ENCODE results near the gene P2RY14. TPM values are rescaled to one million over a fixed set of nuclear protein-coding genes. Genes with fewer than 3 reads are reported as not detected.
"Not testable (repeated sequence)": the region's sequence is repeated elsewhere in the genome, so short reads cannot be mapped to it uniquely, and the experiment has no call there.

P2RY14 gene
- total RNA-seq, 1 donor = not detected

DNA sequence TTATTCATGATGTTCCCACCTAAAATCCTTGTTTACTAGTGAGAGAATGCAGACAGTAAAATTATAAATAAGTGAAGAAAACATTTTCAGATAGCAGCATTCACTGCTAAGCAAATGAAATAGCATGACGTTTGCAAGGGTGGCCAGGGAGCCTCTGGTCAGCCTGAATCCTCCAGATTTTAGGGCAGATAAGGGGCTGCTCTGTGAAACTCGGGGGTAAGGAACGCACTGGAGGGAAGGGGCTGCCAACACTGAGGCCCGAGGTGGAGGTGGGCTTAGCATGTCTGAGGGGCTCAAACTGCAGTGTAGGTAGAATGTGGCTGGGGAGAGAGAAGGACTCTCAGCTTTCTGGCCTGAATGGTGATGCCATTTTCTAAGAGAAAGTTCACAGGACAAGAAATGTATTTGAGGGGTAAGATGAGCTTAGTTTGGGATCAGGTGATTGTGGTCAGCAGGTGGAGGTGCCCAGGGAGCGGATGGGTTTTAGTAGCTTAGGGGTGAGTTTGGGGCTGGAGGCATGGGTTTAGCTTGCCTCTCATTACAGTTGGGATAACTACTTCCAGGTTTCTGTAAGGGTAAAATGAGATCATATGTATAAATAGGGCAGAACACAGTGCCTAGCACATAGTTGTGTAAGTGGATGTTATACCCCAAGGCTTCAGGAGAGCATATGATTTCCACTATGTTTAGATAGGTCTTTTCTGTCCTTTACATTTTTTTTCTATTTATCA, 95.8 kb downstream of the P2RY14 start:
- no peak for DNase-seq (ENCODE audit: low read depth)
- no peak overlapping the region for H3K4me3 ChIP-seq (ENCODE audit: low read depth, low read length)
- TF ChIP-seq, protein P1, sequence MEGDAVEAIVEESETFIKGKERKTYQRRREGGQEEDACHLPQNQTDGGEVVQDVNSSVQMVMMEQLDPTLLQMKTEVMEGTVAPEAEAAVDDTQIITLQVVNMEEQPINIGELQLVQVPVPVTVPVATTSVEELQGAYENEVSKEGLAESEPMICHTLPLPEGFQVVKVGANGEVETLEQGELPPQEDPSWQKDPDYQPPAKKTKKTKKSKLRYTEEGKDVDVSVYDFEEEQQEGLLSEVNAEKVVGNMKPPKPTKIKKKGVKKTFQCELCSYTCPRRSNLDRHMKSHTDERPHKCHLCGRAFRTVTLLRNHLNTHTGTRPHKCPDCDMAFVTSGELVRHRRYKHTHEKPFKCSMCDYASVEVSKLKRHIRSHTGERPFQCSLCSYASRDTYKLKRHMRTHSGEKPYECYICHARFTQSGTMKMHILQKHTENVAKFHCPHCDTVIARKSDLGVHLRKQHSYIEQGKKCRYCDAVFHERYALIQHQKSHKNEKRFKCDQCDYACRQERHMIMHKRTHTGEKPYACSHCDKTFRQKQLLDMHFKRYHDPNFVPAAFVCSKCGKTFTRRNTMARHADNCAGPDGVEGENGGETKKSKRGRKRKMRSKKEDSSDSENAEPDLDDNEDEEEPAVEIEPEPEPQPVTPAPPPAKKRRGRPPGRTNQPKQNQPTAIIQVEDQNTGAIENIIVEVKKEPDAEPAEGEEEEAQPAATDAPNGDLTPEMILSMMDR (IDR thresholded peaks at IDR 0.05; ENCODE audit: insufficient read depth, low read length) = no peak

- H3K4me3 ChIP-seq (ENCODE audit: low read depth, low read length) = no peak overlapping the region
- DNase-seq (ENCODE audit: low read depth) = no peak
- TF ChIP-seq, protein P1 (IDR thresholded peaks at IDR 0.05; ENCODE audit: insufficient read depth, low read length) = no peak
Measured at GRCh38 chr3:151178208-151178845, 100.0 kb downstream of the P2RY14 start.

GRCh38 chr3:151175952-151176351, 102.4 kb downstream of the P2RY14 start:
- H3K4me3 ChIP-seq (ENCODE audit: low read depth, low read length) = no peak overlapping the region
- DNase-seq (ENCODE audit: low read depth) = no peak
- TF ChIP-seq, protein P1 (IDR thresholded peaks at IDR 0.05; ENCODE audit: insufficient read depth, low read length) = no peak

GRCh38 chr3:151174351-151174750, 104.0 kb downstream of the P2RY14 start:
- DNase-seq (ENCODE audit: low read depth) = no peak
- H3K4me3 ChIP-seq (ENCODE audit: low read depth, low read length) = no peak overlapping the region
- TF ChIP-seq, protein P1 (IDR thresholded peaks at IDR 0.05; ENCODE audit: insufficient read depth, low read length) = no peak

GRCh38 chr3:151171145-151171757, 107.1 kb downstream of the P2RY14 start:
- H3K4me3 ChIP-seq (ENCODE audit: low read depth, low read length) = no peak overlapping the region
- no peak for DNase-seq (ENCODE audit: low read depth)
- TF ChIP-seq, protein P1 (IDR thresholded peaks at IDR 0.05; ENCODE audit: insufficient read depth, low read length) = no peak

DNA sequence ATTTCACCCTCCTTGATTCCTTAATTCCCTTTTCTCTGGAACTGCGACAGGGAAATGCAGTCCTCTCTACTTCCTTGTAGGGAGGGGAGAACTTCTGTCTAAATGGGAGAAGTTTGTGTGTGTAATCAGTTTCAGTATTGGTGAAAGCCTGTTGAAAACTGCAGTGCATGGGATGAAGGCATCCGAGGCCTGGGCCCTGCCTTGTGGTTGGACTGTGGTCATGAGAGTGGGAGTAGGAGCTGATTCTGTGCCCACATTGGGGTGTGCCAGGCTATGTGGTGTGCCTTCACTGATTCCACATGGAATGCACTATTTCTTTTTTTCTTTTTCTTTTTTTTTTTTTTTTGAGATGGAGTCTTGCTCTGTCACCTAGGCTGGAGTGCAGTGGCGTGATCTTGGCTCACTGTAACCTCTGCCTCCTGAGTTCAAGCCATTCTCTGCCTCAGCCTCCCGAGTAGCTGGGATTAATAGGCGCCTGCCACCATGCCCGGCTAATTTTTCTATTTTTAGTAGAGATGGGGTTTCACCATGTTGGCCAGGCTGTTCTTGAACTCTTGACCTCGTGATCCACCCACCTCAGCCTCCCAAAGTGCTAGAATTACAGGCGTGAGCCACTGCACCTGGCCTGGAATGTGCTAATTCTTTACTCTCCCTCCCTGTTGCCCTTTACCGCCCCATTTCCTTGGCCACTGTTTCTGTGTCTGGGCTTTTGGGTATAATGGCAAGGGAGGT, 108.2 kb downstream of the P2RY14 start:
- not testable (repeated sequence) for H3K4me3 ChIP-seq (ENCODE audit: low read depth, low read length)

More for the DNA sequence above, 108.2 kb downstream of the P2RY14 start:
- DNase-seq (ENCODE audit: low read depth) = peak; percentile 8
